Measurements from ENCODE around the gene WDFY4.

The WDFY4 gene

GRCh38 chr10:48804740-48805182, 120.1 kb downstream of the WDFY4 start:
- DNase-seq (ENCODE audit: insufficient read length, low spot score) (no peak), FAIRE-seq (peak; percentile 38)
- TF ChIP-seq POU2F2 (IDR thresholded peaks at IDR 0.05; ENCODE audit: low read depth, low read length) (no peak), SPI1 (IDR thresholded peaks at IDR 0.05; ENCODE audit: low read depth, low read length) (no peak), POLR2A (IDR thresholded peaks at IDR 0.05; ENCODE audit: low read depth, low read length) (no peak), PAX5 (IDR thresholded peaks at IDR 0.05; ENCODE audit: insufficient read depth, low read length, severe bottlenecking) (no peak), POLR2AphosphoS5 (IDR thresholded peaks at IDR 0.05; ENCODE audit: low read depth, low read length) (no peak), TAF1 (IDR thresholded peaks at IDR 0.05; ENCODE audit: low read depth, low read length) (no peak)

- DNase-seq (ENCODE audit: insufficient read length, low spot score) (no peak), FAIRE-seq (no peak)
- TF ChIP-seq PAX5 (IDR thresholded peaks at IDR 0.05; ENCODE audit: insufficient read depth, low read length, severe bottlenecking) (no peak), TAF1 (IDR thresholded peaks at IDR 0.05; ENCODE audit: low read depth, low read length) (no peak), POLR2A (IDR thresholded peaks at IDR 0.05; ENCODE audit: low read depth, low read length) (no peak), POLR2AphosphoS5 (IDR thresholded peaks at IDR 0.05; ENCODE audit: low read depth, low read length) (no peak), POU2F2 (IDR thresholded peaks at IDR 0.05; ENCODE audit: low read depth, low read length) (no peak), SPI1 (IDR thresholded peaks at IDR 0.05; ENCODE audit: low read depth, low read length) (no peak)
Measured at GRCh38 chr10:48805411-48805810, 120.7 kb downstream of the WDFY4 start.

DNA sequence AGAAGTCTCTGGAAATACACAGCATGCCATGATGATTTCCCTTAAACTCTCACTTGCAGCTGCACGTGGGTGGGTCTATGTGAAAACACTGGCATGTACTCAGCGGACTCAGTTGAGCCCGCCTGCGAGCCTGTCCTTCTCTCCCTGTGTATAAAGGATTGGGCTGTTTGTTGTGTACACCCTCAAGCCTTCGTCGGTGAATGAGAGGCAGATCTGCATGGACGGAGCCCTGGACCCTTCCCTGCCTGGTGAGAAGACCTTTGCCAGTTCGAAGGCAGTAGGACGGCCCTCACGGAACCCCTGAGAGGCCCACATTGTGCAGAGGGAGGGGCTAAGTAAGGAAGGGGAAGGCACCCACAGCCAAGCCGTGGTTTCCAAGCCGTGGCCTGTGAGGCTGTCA, 121.2 kb downstream of the WDFY4 start:
- DNase-seq (ENCODE audit: insufficient read length, low spot score): no peak
- no peak for TF ChIP-seq SPI1 (IDR thresholded peaks at IDR 0.05; ENCODE audit: low read depth, low read length)
- no peak for TF ChIP-seq POLR2AphosphoS5 (IDR thresholded peaks at IDR 0.05; ENCODE audit: low read depth, low read length)
- no peak for TF ChIP-seq POLR2A (IDR thresholded peaks at IDR 0.05; ENCODE audit: low read depth, low read length)
- TF ChIP-seq POU2F2 (IDR thresholded peaks at IDR 0.05; ENCODE audit: low read depth, low read length): no peak
- TF ChIP-seq PAX5 (IDR thresholded peaks at IDR 0.05; ENCODE audit: insufficient read depth, low read length, severe bottlenecking): no peak
- no peak for TF ChIP-seq TAF1 (IDR thresholded peaks at IDR 0.05; ENCODE audit: low read depth, low read length)
- FAIRE-seq: no peak

GRCh38 chr10:48806342-48806741, 121.7 kb downstream of the WDFY4 start:
- no peak for FAIRE-seq
- DNase-seq (ENCODE audit: insufficient read length, low spot score): no peak
- TF ChIP-seq TAF1 (IDR thresholded peaks at IDR 0.05; ENCODE audit: low read depth, low read length) (no peak), PAX5 (IDR thresholded peaks at IDR 0.05; ENCODE audit: insufficient read depth, low read length, severe bottlenecking) (no peak), POLR2A (IDR thresholded peaks at IDR 0.05; ENCODE audit: low read depth, low read length) (no peak), SPI1 (IDR thresholded peaks at IDR 0.05; ENCODE audit: low read depth, low read length) (no peak), POU2F2 (IDR thresholded peaks at IDR 0.05; ENCODE audit: low read depth, low read length) (no peak), POLR2AphosphoS5 (IDR thresholded peaks at IDR 0.05; ENCODE audit: low read depth, low read length) (no peak)

GRCh38 chr10:48807791-48808470, 123.3 kb downstream of the WDFY4 start:
- peak; percentile 40 for FAIRE-seq
- no peak for DNase-seq (ENCODE audit: insufficient read length, low spot score)
- TF ChIP-seq POLR2A (IDR thresholded peaks at IDR 0.05; ENCODE audit: low read depth, low read length) (no peak), PAX5 (IDR thresholded peaks at IDR 0.05; ENCODE audit: insufficient read depth, low read length, severe bottlenecking) (no peak), TAF1 (IDR thresholded peaks at IDR 0.05; ENCODE audit: low read depth, low read length) (no peak), POLR2AphosphoS5 (IDR thresholded peaks at IDR 0.05; ENCODE audit: low read depth, low read length) (no peak), POU2F2 (IDR thresholded peaks at IDR 0.05; ENCODE audit: low read depth, low read length) (no peak), SPI1 (IDR thresholded peaks at IDR 0.05; ENCODE audit: low read depth, low read length) (no peak)

GRCh38 chr10:48809261-48809660, 124.6 kb downstream of the WDFY4 start:
- no peak for TF ChIP-seq TAF1 (IDR thresholded peaks at IDR 0.05; ENCODE audit: low read depth, low read length)
- TF ChIP-seq POU2F2 (IDR thresholded peaks at IDR 0.05; ENCODE audit: low read depth, low read length): no peak

GRCh38 chr10:48811461-48811860, 126.8 kb downstream of the WDFY4 start:
- FAIRE-seq: no peak

More at GRCh38 chr10:48809261-48809660, 124.6 kb downstream of the WDFY4 start:
- FAIRE-seq (no peak), DNase-seq (ENCODE audit: insufficient read length, low spot score) (no peak)

GRCh38 chr10:48811917-48812316, 127.2 kb downstream of the WDFY4 start:
- no peak for TF ChIP-seq POLR2AphosphoS5 (IDR thresholded peaks at IDR 0.05; ENCODE audit: low read depth, low read length)
- TF ChIP-seq SPI1 (IDR thresholded peaks at IDR 0.05; ENCODE audit: low read depth, low read length): no peak
- TF ChIP-seq POU2F2 (IDR thresholded peaks at IDR 0.05; ENCODE audit: low read depth, low read length): no peak
- no peak for TF ChIP-seq POLR2A (IDR thresholded peaks at IDR 0.05; ENCODE audit: low read depth, low read length)
- TF ChIP-seq PAX5 (IDR thresholded peaks at IDR 0.05; ENCODE audit: insufficient read depth, low read length, severe bottlenecking): no peak
- TF ChIP-seq TAF1 (IDR thresholded peaks at IDR 0.05; ENCODE audit: low read depth, low read length): no peak
- FAIRE-seq: no peak
- DNase-seq (ENCODE audit: insufficient read length, low spot score): no peak

More at GRCh38 chr10:48811461-48811860, 126.8 kb downstream of the WDFY4 start:
- TF ChIP-seq POLR2A (IDR thresholded peaks at IDR 0.05; ENCODE audit: low read depth, low read length): no peak
- TF ChIP-seq POLR2AphosphoS5 (IDR thresholded peaks at IDR 0.05; ENCODE audit: low read depth, low read length): no peak
- TF ChIP-seq PAX5 (IDR thresholded peaks at IDR 0.05; ENCODE audit: insufficient read depth, low read length, severe bottlenecking): no peak
- TF ChIP-seq SPI1 (IDR thresholded peaks at IDR 0.05; ENCODE audit: low read depth, low read length): no peak
- no peak for TF ChIP-seq POU2F2 (IDR thresholded peaks at IDR 0.05; ENCODE audit: low read depth, low read length)
- TF ChIP-seq TAF1 (IDR thresholded peaks at IDR 0.05; ENCODE audit: low read depth, low read length): no peak
- no peak for DNase-seq (ENCODE audit: insufficient read length, low spot score)

- FAIRE-seq (no peak), DNase-seq (ENCODE audit: insufficient read length, low spot score) (no peak)
- TF ChIP-seq POLR2A (IDR thresholded peaks at IDR 0.05; ENCODE audit: low read depth, low read length): no peak
Measured at GRCh38 chr10:48813291-48813690, 128.6 kb downstream of the WDFY4 start.

GRCh38 chr10:48813825-48814224, 129.2 kb downstream of the WDFY4 start:
- DNase-seq (ENCODE audit: insufficient read length, low spot score) (no peak), FAIRE-seq (no peak)
- TF ChIP-seq SPI1 (IDR thresholded peaks at IDR 0.05; ENCODE audit: low read depth, low read length): no peak
- no peak for TF ChIP-seq POLR2AphosphoS5 (IDR thresholded peaks at IDR 0.05; ENCODE audit: low read depth, low read length)

Measured in GM12891 (cell line).